GM12872 (cell line): Measurements from ENCODE around the gene SULT2A1.

Source experiments
- CTCF ChIP-seq: IDR thresholded peaks from 3 replicates; pipeline ENCODE4 v1.5.1; 2011; ENCODE audit warnings: low read depth, mild to moderate bottlenecking, low read length, moderate library complexity; ENCODE audit not compliant: insufficient read depth

The SULT2A1 gene

GRCh38 chr19:47891923-47892666, 6.0 kb upstream of the SULT2A1 start:
- no peak for TF ChIP-seq CTCF

GRCh38 chr19:47891622-47891922, 5.5 kb upstream of the SULT2A1 start:
- TF ChIP-seq CTCF = no peak

GRCh38 chr19:47890865-47891621, 4.9 kb upstream of the SULT2A1 start:
- TF ChIP-seq CTCF = no peak

GRCh38 chr19:47885067-47885463, 1.1 kb downstream of the SULT2A1 start:
- no peak for TF ChIP-seq CTCF

- TF ChIP-seq CTCF = no peak
Observed at GRCh38 chr19:47882890-47883289, 3.2 kb downstream of the SULT2A1 start.

- TF ChIP-seq CTCF = no peak
Observed at GRCh38 chr19:47881757-47882156, 4.4 kb downstream of the SULT2A1 start.

GRCh38 chr19:47878906-47879305, 7.2 kb downstream of the SULT2A1 start:
- no peak for TF ChIP-seq CTCF
